HG03558 (cell line): ENCODE data around the gene ADIG.
"Not testable (repeated sequence)": the region's sequence is repeated elsewhere in the genome, so short reads cannot be mapped to it uniquely, and the experiment has no call there.

Experiments used
- ATAC-seq: cut with Tn5 transposase; IDR thresholded peaks from one replicate; pipeline ENCODE4 v1.9.1; 2021; ENCODE audit warnings: moderate number of reproducible peaks; ENCODE audit not compliant: unreplicated experiment; ENCODE audit errors: extremely low read depth

ADIG gene

DNA sequence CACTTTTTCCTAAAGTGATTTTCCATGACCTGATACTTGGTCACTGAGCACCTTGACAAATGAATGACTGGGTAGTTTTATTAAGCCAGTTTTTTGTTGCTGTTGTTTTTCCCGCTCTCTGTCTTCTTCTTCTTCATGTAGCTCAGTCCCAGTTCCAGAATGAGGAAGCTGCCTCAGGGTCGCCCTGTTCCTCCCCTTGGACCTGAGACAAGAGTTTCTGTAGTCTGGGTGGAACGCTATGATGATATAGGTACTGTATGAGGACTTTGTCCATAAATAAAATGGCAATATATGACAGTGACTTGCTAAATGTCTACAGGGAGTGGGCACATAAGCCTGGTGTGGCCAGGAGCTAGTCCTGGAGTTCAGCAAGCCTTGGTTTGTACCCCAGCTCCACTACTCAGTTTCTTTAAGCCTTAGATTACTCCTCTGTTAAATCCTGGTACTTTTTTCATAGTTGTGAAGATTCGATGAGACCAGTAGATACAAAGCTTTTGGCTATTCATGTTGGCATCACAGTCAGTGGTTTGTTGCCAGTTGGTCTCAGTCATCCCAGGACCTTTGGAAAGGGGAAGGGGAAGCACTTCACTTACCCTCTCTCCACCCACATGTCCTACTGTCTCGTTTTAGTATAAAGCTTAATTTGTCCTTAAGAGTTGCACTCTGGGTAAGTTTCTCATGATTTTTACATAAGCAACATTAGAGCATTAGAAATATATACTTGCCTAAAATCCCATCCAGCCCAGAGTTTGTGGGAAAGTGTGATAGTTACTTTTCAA lies 11.1 kb upstream of the ADIG start:
- ATAC-seq: no peak

DNA sequence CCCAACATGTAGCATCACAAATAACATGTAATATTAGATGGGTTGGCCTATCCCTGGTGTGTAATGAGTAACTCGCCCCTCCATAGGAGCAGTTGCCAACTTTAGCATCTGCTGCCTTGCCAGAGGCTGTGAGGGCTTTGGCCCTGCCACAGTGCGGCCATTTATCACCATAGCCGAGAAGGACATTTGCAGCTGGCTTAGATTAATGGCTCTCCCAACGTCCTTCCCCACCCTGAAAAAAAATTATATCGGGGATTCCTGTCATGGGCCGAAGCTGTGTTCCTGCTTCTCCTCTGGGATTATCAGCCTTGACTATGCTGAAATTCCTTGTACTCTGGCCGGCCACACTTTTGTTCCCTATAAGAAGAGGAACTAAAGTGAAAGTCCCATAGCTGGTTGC lies 7.6 kb upstream of the ADIG start:
- ATAC-seq: no peak

DNA sequence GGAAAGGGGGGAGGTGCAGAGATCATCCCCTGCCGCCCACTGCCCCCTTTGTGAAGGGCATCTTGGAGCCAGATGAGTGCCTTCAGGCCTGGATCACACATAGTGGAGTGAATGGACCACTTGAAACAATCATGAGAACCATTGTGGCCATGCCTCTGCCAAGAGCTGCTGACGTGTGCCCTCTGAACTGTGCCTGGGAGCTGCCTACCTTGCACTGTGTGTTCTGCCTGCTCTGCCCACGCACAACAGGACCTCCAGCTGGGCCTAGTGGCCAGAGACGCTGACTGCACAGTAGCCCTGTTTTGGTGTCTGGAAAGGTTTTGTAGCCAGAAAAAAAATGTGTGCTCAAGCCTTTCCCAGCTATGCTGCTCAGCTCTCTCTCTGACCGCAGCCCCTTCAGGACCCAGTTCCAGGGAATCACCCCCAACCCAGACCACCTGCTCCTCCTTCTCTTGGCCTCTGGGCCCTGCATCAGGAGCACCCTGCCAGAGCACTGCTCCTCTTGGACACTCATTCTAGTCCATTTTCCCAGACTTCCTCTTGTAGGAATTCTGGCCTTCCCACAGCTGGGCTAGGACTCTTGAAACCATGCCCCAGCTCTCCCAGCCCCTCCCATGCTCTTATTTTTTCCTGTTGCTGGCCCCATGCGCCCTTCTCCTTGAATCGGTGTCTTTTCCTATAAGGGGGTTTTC lies 1.6 kb upstream of the ADIG start:
- ATAC-seq: no peak

DNA sequence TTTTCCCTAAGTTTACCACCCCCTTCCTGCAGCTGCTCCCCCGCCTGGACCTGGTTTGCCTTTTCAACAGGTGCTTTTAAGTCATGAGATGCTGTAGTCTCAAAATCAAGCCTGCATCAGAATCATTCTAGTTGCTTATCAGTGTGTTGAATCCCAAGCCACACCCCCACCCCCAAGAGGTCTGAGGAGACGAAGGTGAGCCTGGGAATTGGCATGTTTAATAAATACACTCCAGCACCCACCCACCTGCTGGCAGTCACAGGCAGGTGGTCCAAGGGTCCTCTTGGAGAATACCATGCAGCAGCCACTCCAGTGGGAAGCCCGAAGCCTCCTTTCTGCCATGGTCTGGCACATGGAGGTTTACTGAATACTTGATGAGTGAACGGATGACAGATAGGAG lies 1.1 kb upstream of the ADIG start:
- no peak for ATAC-seq

DNA sequence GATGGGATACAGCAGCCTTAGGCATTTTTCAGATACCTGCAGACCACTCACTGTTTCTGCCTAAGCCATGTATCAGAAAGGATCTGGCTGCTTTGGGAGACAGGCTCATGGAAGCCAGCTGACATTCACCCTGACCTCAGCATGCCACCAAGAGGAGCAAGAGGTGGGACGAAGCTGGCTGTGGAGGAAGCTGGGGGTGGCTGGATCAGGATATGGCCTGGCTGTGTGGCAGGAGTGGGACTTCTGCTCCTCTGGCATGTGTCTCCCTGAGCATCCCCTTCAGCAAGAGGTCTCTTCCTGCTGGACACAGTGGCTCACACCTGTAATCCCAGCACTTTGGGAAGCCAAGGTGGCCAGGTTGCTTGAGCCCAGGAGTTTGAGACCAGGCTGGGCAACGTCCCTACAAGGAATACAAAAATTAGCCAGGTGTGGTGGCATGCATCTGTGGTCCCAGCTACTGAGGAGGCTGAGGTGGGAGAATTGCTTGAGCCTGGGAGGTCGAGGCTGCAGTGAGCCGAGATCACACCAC lies 897 bp downstream of the ADIG start:
- ATAC-seq: no peak

DNA sequence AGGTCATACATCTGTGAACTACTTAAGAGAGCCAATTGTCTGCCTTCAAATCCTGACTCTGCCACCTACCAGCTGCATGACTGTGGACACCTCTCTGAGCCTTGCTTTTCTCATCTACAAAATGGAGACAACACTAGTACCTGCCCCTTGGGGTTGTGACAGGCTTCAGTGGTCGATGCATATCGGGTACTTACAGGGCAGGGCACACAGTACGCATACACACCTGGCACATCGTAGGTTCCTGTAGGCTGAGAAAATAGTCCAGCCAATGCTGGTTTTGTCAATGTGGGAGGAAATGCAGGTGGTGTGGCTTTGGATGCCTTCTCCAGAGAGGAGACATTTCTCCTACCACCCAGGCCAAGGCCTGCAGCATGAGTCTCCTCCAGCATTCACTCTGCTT lies 2.3 kb downstream of the ADIG start:
- no peak for ATAC-seq

DNA sequence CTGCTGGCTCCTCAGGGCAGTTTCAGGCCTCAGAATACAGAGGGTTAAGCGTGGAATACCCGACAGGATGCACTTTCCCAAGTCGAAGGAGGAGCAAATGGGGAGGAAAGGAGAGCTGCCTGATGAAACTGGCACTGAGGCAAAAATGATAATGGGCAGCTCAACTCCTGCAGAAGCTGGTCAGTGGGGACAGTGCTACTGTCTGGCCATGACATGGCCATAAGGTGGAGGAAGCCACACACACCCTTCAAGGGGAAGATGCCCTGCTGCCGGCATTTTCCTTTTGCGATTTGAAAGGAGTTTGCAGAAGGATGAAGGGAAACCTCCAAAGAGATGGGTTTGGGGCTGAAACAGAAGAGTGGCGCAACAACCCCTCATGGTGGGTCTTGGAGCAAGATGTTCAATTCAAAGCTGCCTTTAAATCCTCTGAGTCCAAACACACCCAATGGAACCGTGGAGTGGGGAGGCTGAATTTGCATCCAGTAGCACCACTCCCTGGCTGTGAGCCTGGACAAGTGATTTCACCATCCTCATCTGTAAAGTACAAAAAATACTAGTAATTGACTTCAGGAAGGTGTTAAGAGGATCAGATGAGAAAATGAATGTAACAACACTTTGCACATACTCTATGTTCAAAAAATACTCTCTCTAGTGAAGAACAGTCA lies 3.2 kb downstream of the ADIG start:
- no peak for ATAC-seq

DNA sequence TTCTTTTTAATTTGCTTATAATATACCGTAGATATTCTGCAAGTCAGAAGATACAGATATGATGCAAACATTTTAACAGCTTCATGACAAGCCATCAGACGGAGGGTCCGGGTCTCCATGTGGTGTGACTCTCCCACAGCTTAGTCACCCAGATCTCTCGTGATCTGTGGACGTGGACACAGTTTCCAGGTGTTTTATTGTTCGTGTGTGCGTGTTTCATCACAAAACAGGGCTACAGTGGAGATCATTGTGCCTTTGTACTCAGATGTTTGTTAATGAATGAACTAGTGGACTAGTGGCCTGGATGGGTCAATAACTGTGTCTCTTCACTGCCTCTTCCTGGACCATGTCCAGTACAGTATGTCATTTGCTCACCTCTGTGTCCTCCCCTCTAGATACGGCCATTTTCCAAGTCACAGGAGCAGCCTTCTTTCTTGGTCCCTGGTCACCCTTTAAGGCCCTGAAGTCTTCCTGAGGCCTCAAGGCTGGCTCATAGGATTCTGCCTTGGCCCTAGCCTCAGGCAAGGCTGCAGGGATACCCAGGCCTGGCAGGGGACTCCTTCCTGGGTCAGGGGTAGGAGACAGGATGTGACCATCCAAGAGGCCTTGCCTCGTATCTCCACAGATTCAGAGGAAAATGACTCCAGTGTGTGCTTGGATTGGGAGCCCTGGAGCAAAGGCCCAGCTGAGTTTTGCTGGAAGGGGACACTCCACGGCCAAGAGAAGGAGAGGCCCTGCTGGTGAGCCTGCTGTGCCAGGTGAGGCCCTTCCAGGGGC lies 4.6 kb downstream of the ADIG start:
- no peak for ATAC-seq

DNA sequence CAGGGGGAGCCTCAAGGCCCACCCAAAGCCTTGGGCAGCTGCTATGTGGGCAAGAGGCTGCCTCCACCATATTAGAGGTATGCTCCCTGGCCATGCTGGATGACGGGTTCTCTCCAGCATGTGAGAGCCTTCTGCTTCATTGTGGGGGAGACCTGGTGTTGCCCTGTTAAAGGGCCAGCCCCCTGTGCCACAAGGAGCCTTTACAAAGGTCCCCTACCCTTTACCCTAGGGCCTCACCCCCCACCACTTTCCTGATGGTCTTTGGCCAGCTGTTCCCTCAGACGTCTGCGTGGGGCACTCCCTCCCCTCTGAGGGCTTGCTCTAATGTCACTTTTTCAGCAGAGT lies 5.2 kb downstream of the ADIG start:
- no peak for ATAC-seq

DNA sequence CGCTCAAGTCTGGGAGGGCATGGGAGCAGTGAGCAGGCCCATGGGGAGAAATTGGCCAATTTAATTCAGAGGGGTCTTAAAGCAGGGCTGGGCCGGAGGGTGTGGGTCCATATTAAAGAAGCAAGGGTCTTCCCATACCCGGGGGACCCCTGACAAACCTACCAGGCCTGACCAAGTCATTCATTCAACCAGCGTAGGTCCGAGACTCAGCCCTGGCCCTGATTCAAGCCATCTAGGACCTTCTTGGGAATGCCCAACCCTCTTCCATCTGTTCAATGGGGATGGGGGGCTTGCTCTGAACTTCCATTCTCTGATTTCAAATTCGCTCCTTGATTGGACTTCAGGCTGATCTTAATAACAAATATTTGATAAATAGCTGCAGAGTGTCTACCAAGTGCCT lies 7.3 kb downstream of the ADIG start:
- ATAC-seq: no peak

DNA sequence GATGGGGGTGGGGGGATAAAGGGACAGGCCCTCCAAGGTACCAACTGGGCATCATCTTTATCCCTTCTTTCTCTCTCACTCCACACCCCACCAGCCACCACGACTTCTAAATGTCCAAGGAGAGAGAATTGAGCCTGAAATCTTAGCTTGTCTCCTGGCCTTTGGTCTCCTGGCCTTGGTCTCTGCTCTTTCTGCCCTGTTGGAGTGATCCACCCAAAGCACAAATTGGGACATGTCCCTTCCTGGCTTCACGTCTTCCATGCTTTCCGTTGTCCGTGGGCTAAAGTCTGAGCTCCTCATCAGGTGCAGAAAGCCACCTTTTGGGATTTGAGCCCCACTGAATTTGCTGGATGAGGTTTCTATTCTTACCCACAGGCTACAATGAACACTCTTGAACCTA lies 8.4 kb downstream of the ADIG start:
- ATAC-seq: no peak

DNA sequence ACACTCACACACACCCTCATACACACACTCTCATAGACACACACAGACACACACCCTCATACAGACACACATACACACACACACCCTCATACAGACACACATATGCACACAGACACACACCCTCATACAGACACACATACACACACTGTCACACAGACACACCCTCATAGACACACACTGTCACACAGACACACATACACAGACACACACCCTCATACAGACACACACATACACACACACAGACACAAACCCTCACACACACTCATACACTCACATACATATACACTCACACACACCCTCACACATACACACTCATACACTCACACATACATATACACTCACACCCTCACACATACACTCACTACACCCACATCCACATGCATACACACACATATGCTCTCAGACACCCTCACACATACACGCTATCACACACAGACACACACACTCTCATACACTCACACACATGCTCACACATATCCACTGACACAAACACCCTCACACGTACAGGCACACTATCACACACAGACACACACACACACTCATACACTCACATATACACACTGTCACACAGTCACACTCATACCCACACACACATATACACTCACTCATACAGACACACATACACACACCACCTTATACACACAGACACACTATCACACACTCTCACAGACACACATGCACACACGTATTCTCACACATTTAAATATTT lies 9.1 kb downstream of the ADIG start:
- ATAC-seq: no peak

DNA sequence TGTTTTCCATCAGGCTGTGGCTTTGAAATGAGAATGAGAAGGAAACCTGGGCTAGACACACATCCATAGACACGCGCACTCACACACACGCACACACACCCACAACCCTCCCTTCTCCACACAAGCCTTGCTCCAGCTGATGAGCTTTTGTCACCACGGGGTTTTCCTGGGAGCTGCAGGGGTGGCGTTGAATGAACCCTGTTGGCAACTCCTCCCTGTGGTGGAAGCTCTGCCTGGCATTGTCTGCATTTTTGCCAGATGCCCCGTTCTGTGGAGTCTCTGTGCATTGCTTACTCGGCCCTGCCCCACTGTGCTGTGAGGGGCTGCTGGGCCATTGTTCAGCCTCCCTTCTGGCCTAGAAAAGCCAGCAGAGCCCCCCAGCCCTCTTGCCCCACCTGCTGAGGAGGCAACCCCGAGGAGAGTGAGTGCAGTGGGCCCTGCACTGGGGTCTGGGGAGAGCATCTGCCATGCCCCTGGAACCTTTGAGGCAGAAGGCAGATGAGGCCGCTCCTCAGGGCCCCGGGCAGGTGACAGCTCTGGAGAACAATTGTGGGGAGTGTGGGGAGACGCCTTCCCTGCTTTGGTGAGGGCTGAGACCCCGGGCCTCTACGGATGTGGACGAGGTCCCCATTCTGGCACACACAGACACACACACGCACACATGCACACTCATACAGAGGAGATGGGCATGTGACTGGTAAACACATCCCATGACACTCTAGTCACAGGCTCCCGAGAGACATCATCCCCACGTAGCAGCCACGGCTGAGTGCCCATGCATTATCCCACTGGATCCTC lies 9.9 kb downstream of the ADIG start:
- no peak for ATAC-seq

DNA sequence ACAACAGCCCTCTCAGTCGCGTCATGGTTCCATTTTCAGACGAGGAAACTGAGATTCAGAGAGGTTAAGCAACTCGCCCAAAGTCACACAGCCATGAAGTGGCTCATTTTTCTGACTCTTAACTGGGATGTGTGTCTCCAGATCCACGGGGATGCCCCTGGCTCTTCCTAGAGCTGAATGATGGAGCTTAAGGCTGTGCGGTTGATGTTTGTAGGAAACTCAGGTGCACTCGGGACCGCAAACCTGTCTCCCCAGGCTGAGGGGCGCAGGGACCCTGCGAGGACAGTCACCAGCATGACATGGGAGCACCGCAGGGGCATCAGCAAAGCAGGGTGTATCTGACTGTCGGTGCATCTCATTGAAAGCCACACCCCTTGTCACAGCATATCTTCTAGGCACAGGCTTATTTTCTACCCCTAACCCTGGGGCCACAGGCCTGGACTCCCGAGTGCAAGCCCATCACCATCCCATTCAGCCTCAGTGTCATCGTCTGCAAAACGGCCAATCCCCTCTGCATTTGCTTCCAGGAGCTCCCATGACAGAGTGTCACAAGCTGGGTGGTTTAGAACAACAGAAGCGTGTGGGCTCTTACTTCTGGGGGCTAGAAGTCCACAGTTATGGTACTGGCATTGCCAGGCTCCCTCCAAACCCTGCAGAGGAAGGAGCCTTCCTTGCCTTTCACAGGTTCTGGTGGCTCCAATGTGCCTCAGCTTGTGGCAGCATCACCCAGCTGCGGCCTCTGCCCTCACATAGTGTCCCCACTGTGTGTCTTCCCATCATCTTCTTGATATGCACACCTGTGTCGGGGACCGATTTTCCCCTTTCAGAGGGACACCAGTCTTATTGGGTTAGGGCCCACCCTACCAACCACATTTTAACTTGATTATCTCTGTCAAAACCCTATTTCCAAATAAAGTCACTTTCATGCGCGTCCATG lies 10.7 kb downstream of the ADIG start:
- no peak for ATAC-seq

DNA sequence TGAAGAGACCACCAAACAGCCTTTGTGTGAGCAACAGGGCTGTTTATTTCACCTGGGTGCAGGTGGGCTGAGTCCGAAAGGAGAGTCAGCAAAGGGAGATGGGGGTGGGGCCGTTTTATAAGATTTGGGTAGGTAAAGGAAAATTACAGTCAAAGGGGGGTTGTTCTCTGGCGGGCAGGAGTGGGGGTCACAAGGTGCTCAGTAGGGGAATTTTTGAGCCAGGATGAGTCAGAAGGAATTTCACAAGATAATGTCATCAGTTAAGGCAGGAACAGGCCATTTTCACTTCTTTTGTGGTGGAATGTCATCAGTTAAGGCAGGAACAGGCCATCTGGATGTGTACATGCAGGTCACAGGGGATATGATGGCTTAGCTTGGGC lies 11.4 kb downstream of the ADIG start:
- ATAC-seq: not testable (repeated sequence)

DNA sequence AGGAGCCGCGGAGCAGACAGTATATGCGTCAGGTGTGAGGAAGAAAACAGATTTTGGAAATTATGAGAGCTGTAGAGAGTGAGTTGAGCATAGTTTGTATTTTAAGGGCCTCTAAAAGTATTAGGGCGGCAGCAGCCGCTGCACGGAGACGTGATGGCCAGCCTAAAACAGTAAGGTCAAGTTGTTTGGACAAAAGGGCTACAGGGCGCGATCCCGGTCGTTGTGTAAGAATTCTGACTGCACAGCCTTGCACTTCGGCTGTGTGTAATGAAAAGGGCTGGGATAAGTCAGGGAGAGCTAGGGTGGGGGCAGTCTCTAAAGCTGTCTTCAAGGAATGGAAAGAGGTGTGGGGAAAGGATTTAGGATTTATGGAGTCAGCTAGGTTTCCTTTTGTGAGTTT lies 13.3 kb downstream of the ADIG start:
- ATAC-seq: not testable (repeated sequence)

DNA sequence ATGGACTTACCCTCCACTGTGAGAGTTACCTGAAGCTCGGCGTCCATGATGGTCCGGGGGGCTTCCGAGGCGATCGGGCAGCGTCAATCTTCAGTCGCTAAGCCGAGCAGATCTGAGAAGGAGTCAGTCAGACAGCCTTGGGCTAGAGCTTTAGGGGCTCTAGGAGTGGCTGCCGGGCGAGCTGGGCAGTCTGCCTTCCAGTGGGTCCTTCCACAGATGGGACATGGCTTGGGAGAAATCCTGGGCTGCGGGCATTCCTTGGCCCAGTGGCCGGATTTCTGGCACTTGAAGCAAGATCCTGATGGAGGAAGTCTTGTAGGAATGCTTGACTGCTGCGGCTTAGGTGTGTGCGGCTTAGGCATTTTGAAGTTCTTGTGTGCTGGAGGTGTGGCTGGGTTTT lies 14.9 kb downstream of the ADIG start:
- ATAC-seq: not testable (repeated sequence)

DNA sequence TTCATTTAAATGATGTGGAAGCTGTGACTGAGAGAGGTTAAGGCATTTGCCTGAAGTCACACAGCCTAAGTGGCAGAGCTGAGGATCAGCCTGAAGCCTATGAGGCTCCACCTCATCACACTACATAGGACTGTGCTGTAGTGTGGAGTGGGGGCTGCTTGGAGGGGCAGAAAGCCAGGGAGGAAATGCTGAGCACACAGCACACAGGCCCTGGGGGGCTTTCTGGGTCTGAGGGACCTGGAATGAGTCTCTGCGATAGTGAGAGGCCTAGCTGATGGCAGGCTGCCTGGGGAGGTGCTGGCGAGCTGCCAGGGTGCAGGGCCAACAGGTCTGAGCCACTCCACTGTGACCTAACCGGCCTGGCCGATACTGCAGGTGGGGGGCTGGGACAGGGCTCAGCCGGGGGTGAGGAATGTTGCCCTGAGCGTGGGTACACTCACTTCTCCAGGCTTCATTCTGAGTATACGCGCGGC lies 18.4 kb downstream of the ADIG start:
- no peak for ATAC-seq
